Measurements from ENCODE around the gene USP22. TPM values are rescaled to one million over a fixed set of nuclear protein-coding genes. Genes with fewer than 3 reads are reported as not detected.

Gene USP22
- total and polyA plus RNA-seq, 10 of the 15 experiments (the other 5 are each of a cell fraction or from before 2014, with no cell fraction given): 10.8 to 218 (median 98.8) TPM

- BruUV-seq (replicated peaks): no TSS peak
- Histone ChIP-seq H3K9ac (ENCODE audit: control insufficient read depth, insufficient read depth, low read length) (no peak overlapping the region; the same call in 1 of the 2 replicates), H3K9me3 (replicated peaks; ENCODE audit: control insufficient read depth, insufficient read depth, low read length) (no peaks in the 10 kb centered on the region), H3K27ac (ENCODE audit: control insufficient read depth, insufficient read depth) (peak overlapping the region; percentile 34; the same call in 1 of the 2 replicates), H3K36me3 (ENCODE audit: control insufficient read depth in 2 of 2, insufficient read depth in 2 of 2, low read length in 1 of 2) (peaks cover 4 to 10% of the 10 kb centered on the region in 2 experiments; a peak in 3 of 4 replicates), H3K4me1 (ENCODE audit: control insufficient read depth, insufficient read depth, low read length) (peaks cover 41% of the 10 kb centered on the region), H3K27me3 (replicated peaks in 1 of 2; ENCODE audit: control insufficient read depth in 2 of 2, insufficient read depth in 2 of 2, low read length in 1 of 2) (no peaks in the 10 kb centered on the region), H3K79me2 (ENCODE audit: control insufficient read depth, insufficient read depth, low read length) (peaks cover 96% of the 10 kb centered on the region), H2AFZ (ENCODE audit: control insufficient read depth, low read depth, low read length) (no peak overlapping the region), H4K20me1 (ENCODE audit: control insufficient read depth, insufficient read depth) (peaks cover 28% of the 10 kb centered on the region), H3K4me2 (ENCODE audit: control insufficient read depth, insufficient read depth) (peak overlapping the region; percentile 87), H3K4me3 (peak overlapping the region; percentile 54)
- ATAC-seq (no peak), DNase-seq (ENCODE audit: low read depth, low spot score) (no peak), FAIRE-seq (no peak)
- RAD21 ChIA-PET (ENCODE audit: unreplicated experiment): interaction anchor here (1.5 to 1.6 kb wide), 2 partner anchors 8 to 64 kb away, joined by 3 to 12 read pairs; partner anchors contain the start of gene USP22
- in situ Hi-C loops (cut with MboI): loop anchor here (5.0 kb wide), 1 partner anchor 177 kb away; the partner anchor contains the start of gene TMEM11
- POLR2A ChIA-PET: interaction anchor here (1.9 to 2.4 kb wide), 2 partner anchors 8 to 64 kb away, joined by 8 to 13 read pairs; partner anchors contain the start of gene USP22
- SMC1A ChIA-PET (ENCODE audit: uncharacterized antibody, unreplicated experiment): interaction anchor here (0.9 to 3.4 kb wide), 5 partner anchors 20 to 250 kb away, joined by 3 to 12 read pairs (median 4); no protein-coding TSS in a partner anchor
- intact Hi-C loops (cut with micrococcal nuclease; ENCODE audit: unreplicated experiment): no loop called here
- CTCF ChIA-PET: interaction anchor here (0.6 to 2.2 kb wide), 4 partner anchors 8 to 1798 kb away, joined by 3 to 17 read pairs (median 6); partner anchors contain the start of gene USP22
- WGBS (ENCODE audit: insufficient coverage, insufficient replicate concordance, low lambda C conversion rate, missing lambda C conversion rate): 70% methylated on average over 7 of the region's 7 CpGs
- TF ChIP-seq PBX3 (IDR thresholded peaks at IDR 0.05; ENCODE audit: insufficient replicate concordance, low read depth, low read length) (no peak), TBL1XR1 (IDR thresholded peaks at IDR 0.05; ENCODE audit: low read depth, low read length) (no peak), ELK1 (IDR thresholded peaks at IDR 0.05; ENCODE audit: low read depth, low read length) (no peak)
These were observed 7.4 kb downstream of the USP22 start for GRCh38 chr17:21035406-21035805.
